HG02642 (cell line): Measurements from ENCODE around the gene BAIAP2.

Source experiments
- ATAC-seq: cut with Tn5 transposase; IDR thresholded peaks from one replicate; pipeline ENCODE4 v1.9.1; 2021; ENCODE audit warnings: mild to moderate bottlenecking; ENCODE audit not compliant: unreplicated experiment, poor library complexity

BAIAP2 gene, protein sequence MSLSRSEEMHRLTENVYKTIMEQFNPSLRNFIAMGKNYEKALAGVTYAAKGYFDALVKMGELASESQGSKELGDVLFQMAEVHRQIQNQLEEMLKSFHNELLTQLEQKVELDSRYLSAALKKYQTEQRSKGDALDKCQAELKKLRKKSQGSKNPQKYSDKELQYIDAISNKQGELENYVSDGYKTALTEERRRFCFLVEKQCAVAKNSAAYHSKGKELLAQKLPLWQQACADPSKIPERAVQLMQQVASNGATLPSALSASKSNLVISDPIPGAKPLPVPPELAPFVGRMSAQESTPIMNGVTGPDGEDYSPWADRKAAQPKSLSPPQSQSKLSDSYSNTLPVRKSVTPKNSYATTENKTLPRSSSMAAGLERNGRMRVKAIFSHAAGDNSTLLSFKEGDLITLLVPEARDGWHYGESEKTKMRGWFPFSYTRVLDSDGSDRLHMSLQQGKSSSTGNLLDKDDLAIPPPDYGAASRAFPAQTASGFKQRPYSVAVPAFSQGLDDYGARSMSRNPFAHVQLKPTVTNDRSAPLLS

DNA sequence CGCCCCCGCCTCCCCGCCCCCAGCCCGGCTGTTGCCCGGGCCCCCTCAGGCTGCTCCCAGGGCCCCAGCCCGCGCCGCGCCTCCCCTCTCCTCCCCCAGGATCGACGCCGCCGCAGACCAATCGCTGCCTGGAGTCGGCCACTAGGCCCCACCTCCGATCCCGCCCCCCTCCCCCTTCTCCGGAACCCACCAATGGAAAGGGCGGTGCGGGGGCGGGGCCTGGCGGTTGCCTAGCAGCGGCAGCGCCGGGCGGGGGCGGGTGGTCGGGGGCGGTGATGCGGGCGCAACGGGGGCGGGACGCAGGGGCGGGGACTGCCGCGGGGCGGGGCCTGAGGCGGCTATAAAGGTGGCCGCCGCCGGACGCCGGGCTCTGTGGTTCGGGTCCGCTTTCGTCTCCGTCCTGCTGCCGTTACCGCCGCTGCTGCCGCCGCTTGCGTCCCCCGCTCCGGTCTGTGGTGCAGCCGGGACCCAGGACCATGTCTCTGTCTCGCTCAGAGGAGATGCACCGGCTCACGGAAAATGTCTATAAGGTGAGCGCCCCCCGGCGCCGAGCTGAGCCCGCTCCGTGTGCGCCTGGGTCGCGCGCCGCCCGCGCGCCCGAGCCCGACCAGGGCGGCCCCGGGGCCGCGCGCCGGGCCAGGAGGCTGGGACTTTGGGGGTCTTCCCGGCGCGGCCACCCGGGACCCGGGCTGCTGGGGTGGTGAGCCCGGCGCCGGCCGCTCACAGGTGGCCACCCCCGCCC is at the start of gene BAIAP2:
TSS of gene BAIAP2 (plus strand) at position 373 of the 742 bp plus-strand sequence. CDS start at position 477, 104 bp downstream.
- peak; percentile 66 for ATAC-seq

DNA sequence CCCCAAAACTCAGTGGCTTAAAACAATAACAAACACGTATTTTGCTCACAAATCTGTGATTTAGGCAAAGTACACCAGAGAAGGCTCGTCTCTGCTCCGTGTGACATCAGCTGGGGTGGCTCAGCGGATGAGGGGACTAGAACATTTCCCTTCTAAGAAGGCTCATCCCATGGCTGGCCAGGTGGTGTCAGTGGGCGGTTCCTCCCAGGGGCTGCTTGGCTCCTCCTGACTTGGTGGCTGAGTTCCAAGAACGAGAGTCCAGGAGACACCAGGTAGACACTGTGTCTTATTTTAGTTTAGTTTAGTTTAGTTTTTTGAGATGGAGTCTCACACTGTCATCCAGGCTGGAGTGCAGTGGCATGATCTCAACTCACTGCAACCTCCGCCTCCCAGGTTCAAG is 48.9 kb upstream of the BAIAP2 start:
- no peak for ATAC-seq

DNA sequence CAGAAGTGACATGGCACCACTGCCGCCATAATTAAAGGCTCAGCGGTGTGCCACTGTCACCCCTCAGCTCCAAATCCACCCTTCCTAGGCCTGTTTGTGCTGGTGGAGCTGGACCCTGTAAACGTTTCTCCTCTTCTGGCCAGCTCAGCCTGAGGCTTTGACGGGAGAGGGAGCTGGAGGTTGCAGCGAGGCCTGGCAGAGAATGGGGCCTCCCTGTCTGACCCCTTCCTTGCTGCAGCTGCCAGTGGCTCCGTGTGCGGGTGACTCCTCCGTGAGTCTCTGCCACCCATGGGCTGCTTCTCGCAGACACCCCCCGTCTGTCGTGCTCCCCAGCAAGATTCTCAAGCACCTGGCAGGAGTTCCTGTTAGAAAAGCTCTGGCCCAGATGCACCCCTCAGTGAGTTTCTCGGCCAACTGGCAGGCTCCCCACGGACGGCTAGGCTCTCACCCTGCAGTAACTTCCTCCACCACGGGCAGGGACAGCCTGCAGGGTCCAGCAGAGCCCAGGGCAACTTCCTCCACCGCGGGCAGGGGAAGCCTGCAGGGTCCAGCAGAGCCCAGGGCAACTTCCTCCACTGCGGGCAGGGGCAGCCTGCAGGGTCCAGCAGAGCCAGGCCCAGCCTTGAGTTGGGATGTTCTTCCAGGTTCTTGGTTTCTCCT is 48.0 kb upstream of the BAIAP2 start:
- no peak for ATAC-seq

DNA sequence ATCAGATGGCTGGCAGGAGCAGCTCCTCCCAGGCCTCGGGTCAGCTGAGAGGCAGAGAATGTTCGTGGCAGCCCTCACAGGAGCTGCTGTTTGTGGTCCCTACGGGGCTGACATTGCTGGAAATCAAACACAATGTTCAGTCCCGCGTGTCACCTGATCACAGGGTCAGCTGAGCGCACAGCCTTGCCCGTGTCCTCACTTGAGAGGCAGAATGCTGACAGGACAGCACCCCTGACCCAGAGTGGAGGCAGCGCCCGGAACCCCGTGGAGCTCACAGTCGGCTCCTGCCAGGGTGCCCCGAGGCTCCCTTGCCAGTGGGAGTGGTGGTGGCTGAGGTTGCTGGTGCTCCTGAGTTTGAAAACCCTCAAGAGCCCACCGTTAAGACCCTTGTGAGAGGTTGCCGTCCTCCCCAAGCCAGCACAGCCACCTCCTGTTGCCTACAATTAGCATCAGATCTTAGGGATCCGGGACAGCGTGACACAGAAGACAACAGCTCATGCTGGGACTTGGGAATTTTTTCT is 47.0 kb upstream of the BAIAP2 start:
- no peak for ATAC-seq

DNA sequence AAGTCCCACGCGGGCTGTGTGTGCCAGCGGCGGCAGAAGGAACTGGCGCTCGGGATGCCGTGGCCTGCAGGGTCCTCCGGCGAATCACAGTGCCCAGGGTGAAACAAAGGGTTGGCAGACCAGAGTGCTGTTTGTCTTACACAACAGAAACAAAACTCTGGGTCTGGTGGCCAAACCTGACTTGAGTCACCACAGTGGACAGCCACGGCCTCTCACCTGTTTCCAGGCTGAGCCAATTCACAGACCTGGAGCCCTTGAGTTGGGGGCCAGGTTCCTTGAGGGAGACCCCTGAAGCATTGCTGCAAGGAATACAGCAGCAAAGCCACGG is 45.4 kb upstream of the BAIAP2 start:
- no peak for ATAC-seq

DNA sequence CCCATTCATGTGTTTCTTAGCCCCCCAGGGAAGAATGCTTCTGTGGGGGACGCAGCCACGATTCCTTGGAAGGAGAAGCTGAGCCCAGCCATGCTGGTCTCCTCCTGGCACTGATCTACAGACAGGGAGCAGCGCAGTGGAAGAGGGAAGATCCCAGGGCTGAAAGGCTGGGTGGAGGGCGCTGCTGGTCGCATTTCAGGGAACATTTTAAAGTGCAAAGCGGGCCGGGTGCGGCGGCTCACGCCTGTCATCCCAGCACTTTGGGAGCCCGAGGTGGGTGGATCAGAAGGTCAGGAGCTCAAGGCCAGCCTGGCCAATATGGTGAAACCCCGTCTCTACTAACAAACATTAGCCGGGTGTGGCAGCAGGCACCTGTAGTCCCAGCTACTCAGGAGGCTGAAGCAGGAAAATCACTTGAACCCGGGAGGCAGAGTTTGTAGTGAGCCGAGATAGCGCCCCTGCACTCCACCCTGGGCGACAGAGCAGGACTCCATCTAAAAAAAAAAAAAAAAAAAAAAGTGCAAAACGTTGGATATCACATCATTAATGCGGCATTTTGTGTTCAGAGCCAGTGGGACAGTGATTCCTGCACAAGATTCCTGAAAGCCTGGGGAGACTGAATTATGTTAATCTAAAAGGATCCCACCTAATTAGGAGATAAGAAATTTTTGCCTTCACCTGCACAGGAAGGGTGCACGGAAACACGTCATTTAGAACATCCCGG is 43.9 kb upstream of the BAIAP2 start:
- no peak for ATAC-seq

DNA sequence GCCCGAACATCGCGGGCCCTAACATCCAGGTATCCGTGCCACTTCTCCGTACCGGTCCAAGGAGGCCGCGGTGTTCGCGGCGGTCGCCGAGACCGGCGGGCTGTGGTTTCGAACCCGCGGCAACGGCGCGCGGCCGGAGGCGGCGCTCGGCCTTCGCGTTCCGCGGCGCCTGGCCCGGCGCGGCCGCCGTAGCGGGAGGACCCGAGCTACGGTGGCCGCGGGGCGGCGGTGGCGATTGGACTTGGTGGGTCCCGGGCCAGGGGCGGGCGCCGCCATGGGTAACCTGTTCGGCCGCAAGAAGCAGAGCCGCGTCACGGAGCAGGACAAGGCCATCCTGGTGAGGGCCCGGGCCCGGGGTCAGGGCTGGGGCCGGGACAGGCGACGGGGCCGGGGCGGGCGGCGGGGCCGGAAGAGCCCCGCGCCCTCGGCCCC is 43.3 kb upstream of the BAIAP2 start, which contains the start of gene CHMP6:
TSS of gene CHMP6 (plus strand) at position 197 of the 432 bp plus-strand sequence. CDS start at position 275, 78 bp downstream.
- ATAC-seq, result peak; percentile 51

DNA sequence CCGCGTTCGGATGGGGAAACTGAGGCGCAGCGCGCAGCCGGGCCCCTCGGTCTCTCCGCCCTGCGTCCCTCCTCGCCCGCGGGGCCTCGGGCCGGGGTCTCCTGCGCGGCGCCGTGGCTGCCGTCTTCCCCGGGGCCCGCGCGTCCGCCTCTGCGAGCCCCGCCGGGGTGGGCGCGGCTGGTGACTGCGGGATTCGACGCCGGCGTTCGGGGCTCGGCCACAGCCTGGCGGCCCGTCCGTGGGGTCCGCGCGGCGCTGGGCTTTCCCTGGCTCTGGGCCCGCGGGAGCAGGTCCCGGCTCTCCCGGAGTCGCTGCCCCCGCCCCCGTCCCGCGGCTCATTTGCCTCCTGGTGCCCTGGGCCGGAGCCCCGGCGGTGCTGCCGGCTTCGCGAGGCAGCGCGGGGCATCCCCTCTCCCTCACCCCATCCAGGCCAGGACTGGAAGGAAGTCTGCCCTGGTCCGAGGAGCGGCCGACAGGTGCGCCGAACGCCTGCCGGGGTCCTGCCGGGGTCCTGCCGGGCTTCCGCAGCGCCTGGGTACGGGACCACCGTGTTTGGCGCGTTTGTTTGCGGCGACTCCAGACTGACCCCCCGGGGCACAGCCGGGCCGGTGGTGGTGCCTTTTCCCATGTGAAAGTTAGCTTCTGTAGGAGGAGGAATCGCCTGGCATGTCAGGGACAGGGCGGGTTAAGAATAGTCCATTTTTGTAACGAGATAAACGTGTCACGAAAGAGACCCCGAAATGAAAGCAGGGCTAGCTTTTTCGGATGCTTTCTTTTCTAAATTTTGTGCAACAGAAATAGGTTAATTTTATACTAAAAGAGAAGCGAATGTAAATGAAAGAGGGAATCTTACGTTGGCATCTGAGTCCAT is 42.6 kb upstream of the BAIAP2 start:
- ATAC-seq, result peak; percentile 25

DNA sequence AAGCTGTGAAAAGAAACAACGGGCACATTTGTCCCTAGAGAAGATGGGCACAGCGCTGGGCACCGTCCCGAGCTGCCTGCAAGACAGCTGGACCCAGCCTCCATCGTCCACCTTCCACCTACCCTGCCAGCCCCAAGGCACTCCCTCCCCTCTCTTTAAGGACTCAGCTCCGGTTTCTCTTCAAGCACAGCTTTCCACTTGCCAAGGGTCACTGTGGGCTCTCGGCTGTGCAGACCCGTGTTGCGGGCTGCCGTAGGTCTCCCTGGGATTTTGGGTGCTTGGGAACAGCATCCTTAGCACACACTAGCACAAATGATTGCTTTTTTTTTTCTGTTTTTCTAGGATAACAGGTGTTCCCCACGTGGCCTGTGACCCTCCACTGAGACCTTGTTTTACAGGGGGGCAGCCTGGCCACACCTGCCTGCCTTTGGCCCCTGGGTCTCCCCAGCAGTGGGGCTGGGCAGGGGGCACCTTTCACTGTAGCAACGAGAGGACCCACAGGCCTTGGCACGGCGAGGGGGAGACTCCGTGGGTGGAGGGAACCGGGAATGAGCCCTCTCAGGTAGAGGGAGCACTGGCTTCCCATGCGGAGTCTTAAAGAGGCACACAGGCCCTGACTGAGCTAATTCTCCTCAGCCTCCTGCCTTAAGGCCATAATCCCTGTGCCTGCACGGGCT is 41.9 kb upstream of the BAIAP2 start:
- no peak for ATAC-seq

DNA sequence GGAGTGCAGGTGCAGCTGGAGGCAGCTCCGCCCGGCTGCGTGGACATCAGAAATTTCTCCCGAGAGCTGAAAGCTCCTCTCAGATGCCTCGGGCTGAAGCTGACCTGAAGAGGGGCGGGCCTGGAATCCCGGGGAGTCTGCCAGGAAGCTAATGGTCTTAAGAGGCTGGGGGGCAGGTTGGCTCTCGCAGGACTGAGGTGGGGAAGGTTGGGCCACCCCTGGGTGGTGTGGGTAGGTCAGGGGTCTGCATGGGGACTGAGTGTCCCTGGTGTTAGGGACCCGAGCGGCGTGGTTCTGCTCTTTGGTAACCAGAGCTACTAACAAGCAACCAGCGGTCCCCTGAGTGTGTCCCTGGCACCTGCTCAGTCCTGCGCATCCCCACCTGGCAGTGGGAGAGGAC is 39.8 kb upstream of the BAIAP2 start:
- no peak for ATAC-seq

DNA sequence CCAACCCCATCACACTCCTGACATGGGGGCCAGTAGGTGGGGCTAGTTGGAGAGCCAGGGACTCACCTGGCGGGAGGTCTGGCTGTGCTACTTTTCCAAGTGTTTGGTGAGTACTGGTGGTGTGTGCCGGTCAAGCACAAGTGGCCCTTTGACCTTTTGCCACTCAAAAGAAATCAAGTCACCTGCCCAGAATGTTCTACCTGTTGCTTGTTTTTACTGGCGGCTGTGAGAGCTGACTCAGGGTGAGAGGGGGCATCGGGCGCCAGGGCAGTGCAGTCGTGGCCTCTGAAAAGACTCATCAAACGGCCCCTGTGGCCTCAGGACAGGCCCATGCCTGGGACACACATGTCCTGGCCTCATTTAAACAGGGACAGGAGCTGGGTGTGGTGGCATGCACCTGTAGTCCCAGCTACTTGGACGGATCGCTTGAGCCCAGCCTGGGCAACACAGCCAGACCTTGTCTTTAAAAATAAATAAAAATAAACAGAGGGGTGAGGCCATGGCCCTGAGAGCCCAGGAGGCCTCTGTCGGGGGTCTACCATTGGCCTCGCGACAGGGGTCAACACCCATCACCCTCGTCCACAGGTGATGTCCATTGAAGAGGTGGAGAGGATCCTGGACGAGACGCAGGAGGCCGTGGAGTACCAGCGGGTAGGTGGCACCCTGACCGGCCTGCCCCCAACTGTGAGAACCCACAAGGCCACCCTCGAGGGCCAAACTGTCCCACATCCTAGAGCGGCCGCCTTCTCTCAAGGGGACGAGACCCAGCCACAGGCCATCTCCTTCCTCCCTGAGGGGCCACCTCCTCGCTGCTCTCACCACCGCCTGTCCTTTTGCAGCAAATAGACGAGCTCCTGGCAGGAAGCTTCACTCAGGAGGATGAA is 38.3 kb upstream of the BAIAP2 start:
- no peak for ATAC-seq

DNA sequence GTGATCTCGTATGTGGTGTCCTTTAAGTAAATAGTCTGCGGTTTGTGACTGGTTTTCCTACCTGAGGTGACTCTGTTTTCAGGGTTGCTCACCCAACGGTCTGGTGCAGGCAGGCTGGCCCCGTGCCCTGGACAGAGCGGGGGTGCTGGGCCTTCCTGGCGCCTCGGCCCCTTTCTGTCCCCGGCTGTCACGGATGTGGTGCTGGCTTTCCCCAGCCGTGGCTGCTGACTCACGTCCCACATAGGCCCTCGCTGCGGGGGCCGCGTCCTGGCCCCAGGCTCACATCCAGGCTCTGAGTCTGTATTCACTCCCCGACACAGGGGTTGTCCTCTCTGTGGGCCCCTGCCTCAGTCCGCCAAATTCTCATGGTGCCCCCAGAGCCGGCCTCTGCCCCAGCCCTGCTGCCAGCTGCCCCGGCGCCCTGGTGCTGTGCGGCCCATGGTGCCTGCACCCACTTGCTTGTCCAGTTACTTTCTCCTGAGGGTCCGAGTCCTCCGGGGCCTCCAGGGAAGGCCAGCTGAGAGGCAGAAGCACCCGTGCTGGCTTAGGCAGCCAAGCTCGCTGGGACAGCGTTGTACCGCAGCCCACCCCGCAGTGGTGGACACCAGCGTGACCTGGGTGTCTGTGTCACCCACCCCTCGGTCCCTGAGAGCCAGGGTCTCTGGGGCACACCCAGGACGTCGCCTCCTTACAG is 37.4 kb upstream of the BAIAP2 start:
- no peak for ATAC-seq

DNA sequence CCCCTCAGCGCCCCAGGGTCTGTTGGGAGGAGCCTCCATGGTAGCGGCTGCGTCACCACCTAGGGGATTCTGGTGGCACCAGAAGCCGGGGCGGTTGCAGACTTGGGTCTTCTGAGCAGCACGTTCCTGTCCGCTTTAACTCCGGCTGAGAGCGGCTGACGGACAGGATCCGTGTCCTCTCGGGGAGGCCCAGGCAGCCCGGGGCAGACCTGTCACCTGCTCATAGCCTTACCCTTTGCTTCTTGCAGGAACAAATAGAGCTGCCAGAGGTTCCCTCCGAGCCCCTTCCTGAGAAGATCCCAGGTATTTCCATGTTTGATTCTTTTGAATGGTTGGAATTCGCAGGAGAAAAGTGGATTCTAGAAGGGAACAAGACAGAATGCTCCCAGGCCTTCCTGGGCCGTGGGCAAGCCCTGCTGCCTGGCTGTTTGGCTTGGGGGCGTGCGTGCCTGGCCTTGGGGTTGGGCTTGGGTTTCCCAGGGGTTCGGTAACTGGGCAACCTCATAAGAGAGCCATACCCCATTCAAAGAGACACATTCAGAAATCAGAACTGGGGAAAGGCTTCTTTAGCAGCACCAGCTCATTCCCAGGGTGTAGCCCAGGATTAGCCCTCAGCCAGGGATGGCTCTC is 36.7 kb upstream of the BAIAP2 start:
- ATAC-seq, result no peak

DNA sequence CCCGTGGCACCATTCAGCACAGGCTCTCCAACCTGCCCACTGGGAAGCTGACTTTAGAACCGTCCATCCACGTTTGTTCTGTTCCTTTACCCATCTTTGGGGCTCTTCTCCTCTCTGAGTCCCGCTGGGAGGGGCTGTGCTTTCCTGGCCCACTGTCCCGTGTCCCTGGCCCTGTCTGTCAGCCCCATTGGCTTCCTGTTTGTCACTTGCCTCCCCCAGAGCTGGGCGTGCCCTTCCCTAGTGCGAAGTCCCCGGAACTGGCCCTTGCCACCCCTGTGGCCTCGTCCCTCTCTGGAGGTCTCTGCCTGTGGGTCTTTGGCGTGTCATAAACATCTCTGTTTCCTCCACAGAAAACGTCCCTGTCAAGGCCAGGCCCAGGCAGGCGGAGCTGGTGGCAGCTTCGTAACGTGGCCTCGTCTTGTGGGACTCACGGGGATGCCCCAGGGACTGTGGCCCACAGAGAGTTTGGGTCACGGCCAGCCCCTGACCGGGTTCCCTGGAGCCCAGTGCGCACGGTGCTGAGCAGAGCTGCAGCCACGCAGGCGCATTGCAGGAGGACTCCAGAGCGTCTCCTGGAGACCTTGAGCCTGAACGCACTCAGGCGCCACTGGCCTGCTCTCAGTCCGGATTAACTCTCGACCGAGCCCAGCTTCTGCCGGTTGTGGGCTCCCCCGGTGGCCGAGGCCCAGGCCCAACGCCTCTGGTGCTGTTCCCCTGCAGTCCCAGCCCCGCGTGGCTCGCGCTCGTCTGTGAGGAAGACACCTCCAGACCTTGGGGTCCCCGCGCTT is 36.0 kb upstream of the BAIAP2 start:
- no peak for ATAC-seq

DNA sequence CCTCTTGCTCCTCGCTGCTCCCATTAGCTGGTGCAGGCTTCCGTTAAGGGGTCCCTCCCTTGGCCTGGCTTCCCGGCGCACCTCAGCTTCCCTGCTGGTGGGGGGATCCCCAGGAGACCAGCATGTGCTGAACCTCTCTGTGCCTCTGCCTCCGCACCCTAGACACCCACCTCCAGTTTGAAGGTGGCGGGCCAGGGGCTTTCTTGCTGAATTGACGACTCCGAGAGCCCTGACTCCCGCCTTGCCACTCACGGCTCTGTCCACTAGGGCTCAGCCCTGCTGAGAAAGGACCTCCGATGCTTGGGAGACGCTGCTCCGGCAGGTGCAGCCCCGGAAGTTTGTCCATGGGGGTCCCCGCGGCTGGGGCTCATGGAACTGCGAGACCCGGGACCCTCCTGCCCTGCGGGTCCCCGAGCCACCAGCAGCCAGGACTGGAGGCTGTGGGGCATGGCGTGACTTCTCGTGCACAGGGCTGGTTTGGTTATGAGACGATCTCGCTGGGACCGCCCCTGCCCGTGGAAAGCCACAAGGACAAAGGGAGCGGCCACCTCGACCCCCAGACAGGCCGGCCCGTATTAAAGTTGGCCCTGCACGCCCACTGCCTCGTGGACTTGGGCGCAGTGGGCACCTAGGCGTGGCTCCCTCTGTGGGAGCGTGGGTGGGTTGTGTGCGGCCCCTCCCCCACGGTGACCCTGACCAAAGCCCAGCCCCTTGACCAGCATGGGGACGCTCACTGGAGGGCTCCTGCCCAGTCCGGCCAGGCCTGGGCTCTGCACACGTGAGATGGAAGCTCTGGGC is 35.2 kb upstream of the BAIAP2 start:
- no peak for ATAC-seq
